Erythroblast (primary cell): ENCODE results near the gene SEC24B.
"Not testable (repeated sequence)": the region's sequence is repeated elsewhere in the genome, so short reads cannot be mapped to it uniquely, and the experiment has no call there.

Experiments used
- DNase-seq, 2 experiments: peaks; one replicate each; lab custom pipeline; 2025; lab: John Stamatoyannopoulos, UW
- GATA1 ChIP-seq: IDR thresholded peaks from 2 replicates; pipeline ENCODE4 v1.6.1; 2011; ENCODE audit warnings: low read depth, mild to moderate bottlenecking, control low read depth, low read length, moderate library complexity
- POLR2A ChIP-seq: IDR thresholded peaks from 2 replicates; pipeline ENCODE4 v1.6.1; 2011; ENCODE audit warnings: mild to moderate bottlenecking, low read length

The SEC24B gene

GRCh38 chr4:109560687-109561461 is 127.3 kb downstream of the SEC24B start:
- peak; percentile 50 to 66 for DNase-seq
- TF ChIP-seq GATA1 (no peak), POLR2A (no peak)

- DNase-seq: no peak
- no peak for TF ChIP-seq POLR2A
- no peak for TF ChIP-seq GATA1
These were observed 129.0 kb downstream of the SEC24B start for GRCh38 chr4:109562457-109563239.

- DNase-seq: no peak
- no peak for TF ChIP-seq GATA1
- TF ChIP-seq POLR2A: no peak
These were observed 137.9 kb downstream of the SEC24B start for GRCh38 chr4:109571494-109571893.

- DNase-seq: no peak
- no peak for TF ChIP-seq POLR2A
- TF ChIP-seq GATA1: no peak
These were observed 138.5 kb downstream of the SEC24B start for GRCh38 chr4:109572154-109572553.

GRCh38 chr4:109574443-109574850 is 140.8 kb downstream of the SEC24B start:
- peak; percentile 34 to 41 for DNase-seq
- TF ChIP-seq GATA1 (no peak), POLR2A (no peak)

GRCh38 chr4:109574931-109575804 is 141.6 kb downstream of the SEC24B start:
- TF ChIP-seq GATA1 (no peak), POLR2A (no peak)
- DNase-seq: no peak

GRCh38 chr4:109576462-109576861 is 142.8 kb downstream of the SEC24B start:
- TF ChIP-seq POLR2A (no peak), GATA1 (no peak)
- no peak for DNase-seq

GRCh38 chr4:109578846-109579245 is 145.2 kb downstream of the SEC24B start:
- DNase-seq: no peak
- TF ChIP-seq GATA1 (no peak), POLR2A (no peak)

GRCh38 chr4:109579997-109580396 is 146.4 kb downstream of the SEC24B start:
- DNase-seq: not testable (repeated sequence)

GRCh38 chr4:109588176-109588575 is 154.6 kb downstream of the SEC24B start:
- no peak for DNase-seq
- TF ChIP-seq GATA1: no peak
- TF ChIP-seq POLR2A: no peak

- DNase-seq: no peak
- TF ChIP-seq GATA1 (no peak), POLR2A (no peak)
These were observed 155.5 kb downstream of the SEC24B start for GRCh38 chr4:109589119-109589518.

GRCh38 chr4:109589605-109590004 is 156.0 kb downstream of the SEC24B start:
- TF ChIP-seq POLR2A (no peak), GATA1 (no peak)
- DNase-seq: no peak
